BLaER1 treated with 17β-estradiol and CSF1 and Interleukin-3, amounts not matched to agents 10 nM and 100 nM (cell line): ENCODE data around the gene CIRBP.

Source experiments
- H3K27ac ChIP-seq, 11 experiments: shearing (Covaris generic); formaldehyde crosslinking; 2 replicates each; pipeline ENCODE4 v1.8.1; 2022
- H3K27me3 ChIP-seq, 11 experiments: shearing (Covaris generic); formaldehyde crosslinking; 2 replicates each; pipeline ENCODE4 v1.8.1; 2022
- H3K36me3 ChIP-seq, 11 experiments: shearing (Covaris generic); formaldehyde crosslinking; 2 replicates each; pipeline ENCODE4 v1.8.1; 2022
- H3K4me1 ChIP-seq, 10 experiments: shearing (Covaris generic); formaldehyde crosslinking; 2 replicates each; pipeline ENCODE4 v1.8.1; 2022
- H3K4me2 ChIP-seq, 11 experiments: shearing (Covaris generic); formaldehyde crosslinking; 2 replicates each; pipeline ENCODE4 v1.8.1; 2022
- H3K4me3 ChIP-seq, 10 experiments: shearing (Covaris generic); formaldehyde crosslinking; 2 replicates each; pipeline ENCODE4 v1.8.1; 2022
- H3K9ac ChIP-seq, 11 experiments: shearing (Covaris generic); formaldehyde crosslinking; 2 replicates each; pipeline ENCODE4 v1.8.1; 2022
- H3K9me3 ChIP-seq, 11 experiments: shearing (Covaris generic); formaldehyde crosslinking; replicated peaks in 1 of 11; 2 replicates each; pipeline ENCODE4 v1.8.1; 2022
- H4K20me1 ChIP-seq, 11 experiments: shearing (Covaris generic); formaldehyde crosslinking; 2 replicates each; pipeline ENCODE4 v1.8.1; 2022
- Cebpa-rat ChIP-seq, 11 experiments: shearing (Covaris generic); IDR thresholded peaks; 2 replicates each; pipeline ENCODE4 v1.8.1; 2022

CIRBP gene

GRCh38 chr19:1229056-1229923, 39.8 kb upstream of the CIRBP start:
- Histone ChIP-seq H3K9me3 (no peaks in the 10 kb centered on the region), H3K4me2 (no peak overlapping the region), H3K4me3 (no peak overlapping the region), H3K27ac (no peak overlapping the region), H3K4me1 (peaks cover 0 to 30% (median 12%) of the 10 kb centered on the region in 10 experiments; a peak in 8 of 20 replicates), H4K20me1 (peaks cover 21 to 81% (median 37%) of the 10 kb centered on the region in 11 experiments; a peak in 21 of 22 replicates), H3K36me3 (peaks cover 39 to 49% (median 44%) of the 10 kb centered on the region in 11 experiments), H3K27me3 (no peaks in the 10 kb centered on the region), H3K9ac (no peak overlapping the region)
- no peak for TF ChIP-seq Cebpa-rat (IDR thresholded peaks at IDR 0.05)

- Histone ChIP-seq H3K9me3 (no peaks in the 10 kb centered on the region), H3K4me3 (no peak overlapping the region), H3K27ac (no peak overlapping the region), H4K20me1 (peaks cover 12 to 80% (median 28%) of the 10 kb centered on the region in 11 experiments; a peak in 17 of 22 replicates), H3K4me1 (peaks cover 0 to 21% (median 10%) of the 10 kb centered on the region in 10 experiments; a peak in 8 of 20 replicates), H3K27me3 (peaks cover 0 to 8% (median 6%) of the 10 kb centered on the region in 11 experiments; a peak in 17 of 22 replicates), H3K36me3 (peaks cover 31 to 40% (median 36%) of the 10 kb centered on the region in 11 experiments), H3K9ac (no peak overlapping the region), H3K4me2 (no peak overlapping the region)
- TF ChIP-seq Cebpa-rat (IDR thresholded peaks at IDR 0.05), result no peak
Measured at GRCh38 chr19:1229924-1230782, 39.0 kb upstream of the CIRBP start.

GRCh38 chr19:1230783-1231489, 38.2 kb upstream of the CIRBP start:
- H3K4me2 ChIP-seq, result no peak overlapping the region
- peaks cover 0 to 16% (median 8%) of the 10 kb centered on the region in 10 experiments; a peak in 7 of 20 replicates for H3K4me1 ChIP-seq
- peaks cover 4 to 80% (median 26%) of the 10 kb centered on the region in 11 experiments; a peak in 17 of 22 replicates for H4K20me1 ChIP-seq
- H3K27me3 ChIP-seq, result peaks cover 2 to 16% (median 14%) of the 10 kb centered on the region in 11 experiments; a peak in 21 of 22 replicates
- TF ChIP-seq Cebpa-rat (IDR thresholded peaks at IDR 0.05), result no peak
- H3K27ac ChIP-seq, result no peak overlapping the region
- H3K36me3 ChIP-seq, result peaks cover 24 to 32% (median 29%) of the 10 kb centered on the region in 11 experiments
- no peak overlapping the region for H3K4me3 ChIP-seq
- H3K9me3 ChIP-seq, result no peaks in the 10 kb centered on the region
- H3K9ac ChIP-seq, result no peak overlapping the region

GRCh38 chr19:1231729-1232637, 37.1 kb upstream of the CIRBP start:
- Histone ChIP-seq H3K4me2 (peak overlapping the region in 3 of 11 experiments; percentile 2 to 37 (median 3); a peak in 1 of 22 replicates), H3K27me3 (peaks cover 11 to 27% (median 24%) of the 10 kb centered on the region in 11 experiments), H3K9ac (peak overlapping the region in 3 of 11 experiments; percentile 7 to 41 (median 12); a peak in 3 of 22 replicates), H3K27ac (no peak overlapping the region), H3K36me3 (peaks cover 14 to 22% (median 18%) of the 10 kb centered on the region in 11 experiments), H3K4me3 (no peak overlapping the region), H3K9me3 (no peaks in the 10 kb centered on the region), H3K4me1 (peaks cover 2 to 25% (median 15%) of the 10 kb centered on the region in 10 experiments; a peak in 17 of 20 replicates), H4K20me1 (peaks cover 0 to 75% (median 21%) of the 10 kb centered on the region in 11 experiments; a peak in 14 of 22 replicates)
- no peak for TF ChIP-seq Cebpa-rat (IDR thresholded peaks at IDR 0.05)

- Histone ChIP-seq H3K4me1 (peaks cover 7 to 31% (median 19%) of the 10 kb centered on the region in 10 experiments; a peak in 17 of 20 replicates), H3K36me3 (peaks cover 7 to 15% (median 11%) of the 10 kb centered on the region in 11 experiments), H3K27me3 (peaks cover 18 to 34% (median 31%) of the 10 kb centered on the region in 11 experiments), H3K4me2 (peak overlapping the region in 4 of 11 experiments; percentile 2 to 37 (median 8); a peak in 4 of 22 replicates), H4K20me1 (peaks cover 0 to 69% (median 18%) of the 10 kb centered on the region in 11 experiments; a peak in 13 of 22 replicates), H3K4me3 (no peak overlapping the region), H3K9ac (peak overlapping the region in 4 of 11 experiments; percentile 6 to 41 (median 10); a peak in 2 of 22 replicates), H3K9me3 (no peaks in the 10 kb centered on the region), H3K27ac (no peak overlapping the region)
- TF ChIP-seq Cebpa-rat (IDR thresholded peaks at IDR 0.05), result no peak
Measured at GRCh38 chr19:1232652-1233072, 36.5 kb upstream of the CIRBP start.

- H3K36me3 ChIP-seq, result peaks cover 2 to 10% (median 6%) of the 10 kb centered on the region in 11 experiments; a peak in 21 of 22 replicates
- H3K4me1 ChIP-seq, result peaks cover 7 to 32% (median 21%) of the 10 kb centered on the region in 10 experiments; a peak in 17 of 20 replicates
- no peak for TF ChIP-seq Cebpa-rat (IDR thresholded peaks at IDR 0.05)
- H3K27ac ChIP-seq, result no peak overlapping the region
- no peaks in the 10 kb centered on the region for H3K9me3 ChIP-seq
- H3K4me2 ChIP-seq, result peak overlapping the region in 3 of 11 experiments; percentile 3 to 37 (median 14); a peak in 4 of 22 replicates
- no peak overlapping the region for H3K4me3 ChIP-seq
- H4K20me1 ChIP-seq, result peaks cover 0 to 65% (median 17%) of the 10 kb centered on the region in 11 experiments; a peak in 11 of 22 replicates
- H3K9ac ChIP-seq, result 0 out of 22 replicates have a peak overlapping the region, but pooled peaks of 1 of the 11 experiments have one; percentile 6
- H3K27me3 ChIP-seq, result peaks cover 22 to 39% (median 36%) of the 10 kb centered on the region in 11 experiments
Measured at GRCh38 chr19:1233115-1233667, 35.9 kb upstream of the CIRBP start.
